Lung (tissue), 12 donors: ENCODE results near the gene SLC28A1. TPM values are rescaled to one million over a fixed set of nuclear protein-coding genes. Genes with fewer than 3 reads are reported as not detected.

ENCODE experiments used
- ATAC-seq: fragments of 200-7000 bp; cut with Tn5 transposase; one replicate; pipeline ENCODE4 v1.9.1; 2020; ENCODE audit warnings: moderate number of reproducible peaks; ENCODE audit not compliant: insufficient read depth, low FRiP score
- DNase-seq, 3 donors: peaks; one replicate each; pipeline ENCODE4 v3.0.0-alpha.2; 2013 to 2017
- H3K27ac ChIP-seq, 2 donors: one replicate each; pipeline ENCODE4 v1.5.1; 2013; ENCODE audit warnings: mild to moderate bottlenecking in 2 of 2, moderate library complexity in 2 of 2, control low read depth in 1 of 2, inconsistent platforms in 1 of 2, low read depth in 1 of 2, low read length in 1 of 2
- H3K27me3 ChIP-seq, 3 donors: one replicate each; pipeline ENCODE4 v1.5.1; 2013; ENCODE audit warnings: low read length in 2 of 3; ENCODE audit not compliant: control insufficient read depth in 3 of 3, insufficient read depth in 3 of 3
- H3K36me3 ChIP-seq, 4 donors: one replicate each; pipeline ENCODE4 v1.5.1; 2013; ENCODE audit warnings: low read length in 4 of 4, mild to moderate bottlenecking in 1 of 4, moderate library complexity in 1 of 4; ENCODE audit not compliant: control insufficient read depth in 4 of 4, insufficient read depth in 4 of 4
- H3K4me1 ChIP-seq, 5 donors: one replicate each; pipeline ENCODE4 v1.5.1; 2013; ENCODE audit warnings: low read length in 5 of 5, mild to moderate bottlenecking in 2 of 5, moderate library complexity in 1 of 5; ENCODE audit not compliant: control insufficient read depth in 5 of 5, insufficient read depth in 5 of 5
- H3K4me3 ChIP-seq: one replicate; pipeline ENCODE4 v1.5.1; 2013; ENCODE audit warnings: mild to moderate bottlenecking, control low read depth, moderate library complexity
- H3K9ac ChIP-seq, 2 donors: one replicate each; pipeline ENCODE4 v1.5.1; 2013; ENCODE audit warnings: low read length in 2 of 2, control low read depth in 1 of 2; ENCODE audit not compliant: insufficient read depth in 1 of 2
- H3K9me3 ChIP-seq, 4 donors: one replicate each; pipeline ENCODE4 v1.5.1; 2013; ENCODE audit warnings: low read length in 3 of 4, mild to moderate bottlenecking in 1 of 4, moderate library complexity in 1 of 4; ENCODE audit not compliant: control insufficient read depth in 4 of 4, insufficient read depth in 3 of 4
- CTCF ChIP-seq: IDR thresholded peaks from 2 replicates; pipeline ENCODE4 v1.5.1; 2012; ENCODE audit warnings: mild to moderate bottlenecking; ENCODE audit errors: control extremely low read depth, extremely low read depth
- WGBS, 2 donors: extraction: QIAGEN DNeasy Blood & Tissue Kit; methylation state at CpG; one replicate each; pipeline ENCODE4 v1.1.7; 2013; 5-methylcytosine and 5-hydroxymethylcytosine counted together
- polyA plus RNA-seq, 2 donors: library from polyadenylated mRNA; stranded (reverse); fragments of 200-250 nt; gene quantifications; one replicate each; pipeline ENCODE4 v1.2.1, GENCODE V29; 2013
- total RNA-seq, 2 donors: library from RNA; depleted of rRNA in 1 of 2; stranded (reverse); fragments of >200 nt in 1 of 2; gene quantifications; one replicate each; pipeline ENCODE4 v1.2.1, GENCODE V29; 2014 to 2021
- donor health status: control.
- donor health status: control.
- donor health status: Bipolar disorder and iron deficiency.
- donor health status: healthy.
- donor health status: DM: yes; HTN: yes; CAD: no.

Gene SLC28A1
- total and polyA plus RNA-seq, 4 donors: 0.06 TPM; not detected in 3

- TF ChIP-seq CTCF: no peak
- 58 to 81% methylated on average over 3 of the region's 3 CpGs for WGBS, 2 donors
- DNase-seq (no peak), ATAC-seq (no peak)
- Histone ChIP-seq H3K9me3 (no peaks in the 10 kb centered on the region), H3K4me3 (no peak overlapping the region), H3K9ac (no peak overlapping the region), H3K4me1 (peaks cover 7 to 20% (median 12%) of the 10 kb centered on the region in 5 donors), H3K27ac (no peak overlapping the region), H3K36me3 (no peaks in the 10 kb centered on the region), H3K27me3 (no peaks in the 10 kb centered on the region)
Measured at GRCh38 chr15:84987949-84988624, 103.6 kb downstream of the SLC28A1 start.

GRCh38 chr15:84988909-84989644, 104.6 kb downstream of the SLC28A1 start:
- ATAC-seq (no peak), DNase-seq (no peak)
- no peak for TF ChIP-seq CTCF
- H3K27me3 ChIP-seq: no peaks in the 10 kb centered on the region
- H3K27ac ChIP-seq: no peak overlapping the region
- H3K36me3 ChIP-seq: no peaks in the 10 kb centered on the region
- no peak overlapping the region for H3K9ac ChIP-seq
- peaks cover 5 to 26% (median 7%) of the 10 kb centered on the region in 5 donors for H3K4me1 ChIP-seq
- no peaks in the 10 kb centered on the region for H3K9me3 ChIP-seq
- H3K4me3 ChIP-seq: no peak overlapping the region
- WGBS, 2 donors: 80 to 89% methylated on average over 2 of the region's 2 CpGs

- H3K9ac ChIP-seq: no peak overlapping the region
- DNase-seq (no peak), ATAC-seq (no peak)
- H3K4me1 ChIP-seq: peaks cover 0 to 25% (median 3%) of the 10 kb centered on the region in 5 donors
- no peaks in the 10 kb centered on the region for H3K9me3 ChIP-seq
- no peaks in the 10 kb centered on the region for H3K36me3 ChIP-seq
- no peaks in the 10 kb centered on the region for H3K27me3 ChIP-seq
- no peak overlapping the region for H3K27ac ChIP-seq
- 86 to 88% methylated on average over 1 of the region's 1 CpG for WGBS, 2 donors
- H3K4me3 ChIP-seq: no peak overlapping the region
- TF ChIP-seq CTCF: no peak
Measured at GRCh38 chr15:84990507-84990906, 106.0 kb downstream of the SLC28A1 start.
